ENCODE results near the gene KLF5.

Gene KLF5

GRCh38 chr13:73025217-73026012 is 33.4 kb upstream of the KLF5 start:
- Histone ChIP-seq H3K4me2 (ENCODE audit: low read length) (no peak overlapping the region), H4K8ac (ENCODE audit: low read depth, low read length) (no peak overlapping the region), H2BK12ac (ENCODE audit: low read length) (no peak overlapping the region), H3K79me1 (ENCODE audit: low read length) (no peaks in the 10 kb centered on the region), H3K4me3 (ENCODE audit: low read depth, low read length) (no peak overlapping the region), H2BK120ac (ENCODE audit: insufficient read depth, low read length, poor library complexity) (no peak overlapping the region), H2AK5ac (ENCODE audit: low read length) (no peak overlapping the region), H3K79me2 (ENCODE audit: control insufficient read depth, insufficient read depth, low read length, poor library complexity) (no peaks in the 10 kb centered on the region), H2AFZ (ENCODE audit: insufficient read depth, low read length, poor library complexity) (no peak overlapping the region), H3K9me3 (ENCODE audit: insufficient read depth, low read depth, low read length) (no peaks in the 10 kb centered on the region), H3K36me3 (ENCODE audit: control insufficient read depth in 1 of 2, insufficient read depth in 2 of 2, low read length in 2 of 2) (no peaks in the 10 kb centered on the region), H3K18ac (ENCODE audit: low read length) (no peak overlapping the region), H3K27ac (ENCODE audit: low read depth, low read length) (no peak overlapping the region), H3K27me3 (ENCODE audit: insufficient read depth, low read length) (no peaks in the 10 kb centered on the region), H3K14ac (ENCODE audit: low read length) (no peak overlapping the region), H3K4ac (ENCODE audit: low read depth, low read length) (no peak overlapping the region), H3K9ac (ENCODE audit: low read length) (no peak overlapping the region), H2BK5ac (ENCODE audit: low read depth, low read length, poor library complexity) (no peak overlapping the region), H4K91ac (ENCODE audit: low read depth, low read length) (no peak overlapping the region), H3K23ac (ENCODE audit: low read length) (no peak overlapping the region), H4K12ac (ENCODE audit: low read depth, low read length) (no peak overlapping the region), H3K4me1 (ENCODE audit: control insufficient read depth in 1 of 2, insufficient read depth in 2 of 2, low read length in 2 of 2) (peaks cover 0 to 2% of the 10 kb centered on the region in 2 experiments)
- WGBS (ENCODE audit: extremely low coverage, insufficient coverage, insufficient read length) = no CpG with 5 or more reads among the region's 5 CpGs
- peak; percentile 31 to 88 for DNase-seq

- H3K4me1 ChIP-seq (ENCODE audit: control insufficient read depth in 1 of 2, insufficient read depth in 2 of 2, low read length in 2 of 2) = peaks cover 8 to 10% of the 10 kb centered on the region in 2 experiments
- no peak overlapping the region for H3K4me2 ChIP-seq (ENCODE audit: low read length)
- no peak overlapping the region for H4K8ac ChIP-seq (ENCODE audit: low read depth, low read length)
- H3K14ac ChIP-seq (ENCODE audit: low read length) = no peak overlapping the region
- no peaks in the 10 kb centered on the region for H3K36me3 ChIP-seq (ENCODE audit: control insufficient read depth in 1 of 2, insufficient read depth in 2 of 2, low read length in 2 of 2)
- no peak overlapping the region for H2BK120ac ChIP-seq (ENCODE audit: insufficient read depth, low read length, poor library complexity)
- H3K79me1 ChIP-seq (ENCODE audit: low read length) = peaks cover 6% of the 10 kb centered on the region
- H3K9me3 ChIP-seq (ENCODE audit: insufficient read depth, low read depth, low read length) = no peaks in the 10 kb centered on the region
- no peak overlapping the region for H4K91ac ChIP-seq (ENCODE audit: low read depth, low read length)
- no peak overlapping the region for H2BK5ac ChIP-seq (ENCODE audit: low read depth, low read length, poor library complexity)
- no peak overlapping the region for H3K4ac ChIP-seq (ENCODE audit: low read depth, low read length)
- H4K12ac ChIP-seq (ENCODE audit: low read depth, low read length) = no peak overlapping the region
- H3K4me3 ChIP-seq (ENCODE audit: low read depth, low read length) = no peak overlapping the region
- no peak overlapping the region for H2AK5ac ChIP-seq (ENCODE audit: low read length)
- H3K79me2 ChIP-seq (ENCODE audit: control insufficient read depth, insufficient read depth, low read length, poor library complexity) = no peaks in the 10 kb centered on the region
- H3K23ac ChIP-seq (ENCODE audit: low read length) = no peak overlapping the region
- H3K27ac ChIP-seq (ENCODE audit: low read depth, low read length) = no peak overlapping the region
- H3K9ac ChIP-seq (ENCODE audit: low read length) = no peak overlapping the region
- peak; percentile 55 to 76 for DNase-seq
- no CpG with 5 or more reads among the region's 2 CpGs for WGBS (ENCODE audit: extremely low coverage, insufficient coverage, insufficient read length)
- no peak overlapping the region for H2AFZ ChIP-seq (ENCODE audit: insufficient read depth, low read length, poor library complexity)
- H3K27me3 ChIP-seq (ENCODE audit: insufficient read depth, low read length) = no peaks in the 10 kb centered on the region
- no peak overlapping the region for H3K18ac ChIP-seq (ENCODE audit: low read length)
- no peak overlapping the region for H2BK12ac ChIP-seq (ENCODE audit: low read length)
Measured at GRCh38 chr13:73034901-73035300, 23.9 kb upstream of the KLF5 start.

- no CpG with 5 or more reads among the region's 2 CpGs for WGBS (ENCODE audit: extremely low coverage, insufficient coverage, insufficient read length)
- H3K9ac ChIP-seq (ENCODE audit: low read length) = no peak overlapping the region
- H3K9me3 ChIP-seq (ENCODE audit: insufficient read depth, low read depth, low read length) = no peaks in the 10 kb centered on the region
- no peaks in the 10 kb centered on the region for H3K79me2 ChIP-seq (ENCODE audit: control insufficient read depth, insufficient read depth, low read length, poor library complexity)
- no peaks in the 10 kb centered on the region for H3K27me3 ChIP-seq (ENCODE audit: insufficient read depth, low read length)
- DNase-seq = peak; percentile 67 to 95
- no peak overlapping the region for H3K14ac ChIP-seq (ENCODE audit: low read length)
- no peak overlapping the region for H3K23ac ChIP-seq (ENCODE audit: low read length)
- peaks cover 8 to 10% of the 10 kb centered on the region in 2 experiments for H3K4me1 ChIP-seq (ENCODE audit: control insufficient read depth in 1 of 2, insufficient read depth in 2 of 2, low read length in 2 of 2)
- peak overlapping the region; percentile 6 for H3K27ac ChIP-seq (ENCODE audit: low read depth, low read length)
- no peak overlapping the region for H3K18ac ChIP-seq (ENCODE audit: low read length)
- no peak overlapping the region for H4K12ac ChIP-seq (ENCODE audit: low read depth, low read length)
- H4K91ac ChIP-seq (ENCODE audit: low read depth, low read length) = no peak overlapping the region
- no peak overlapping the region for H2AK5ac ChIP-seq (ENCODE audit: low read length)
- no peak overlapping the region for H2BK120ac ChIP-seq (ENCODE audit: insufficient read depth, low read length, poor library complexity)
- H4K8ac ChIP-seq (ENCODE audit: low read depth, low read length) = no peak overlapping the region
- no peak overlapping the region for H2BK5ac ChIP-seq (ENCODE audit: low read depth, low read length, poor library complexity)
- H3K4ac ChIP-seq (ENCODE audit: low read depth, low read length) = no peak overlapping the region
- peaks cover 6% of the 10 kb centered on the region for H3K79me1 ChIP-seq (ENCODE audit: low read length)
- no peak overlapping the region for H3K4me2 ChIP-seq (ENCODE audit: low read length)
- no peak overlapping the region for H2AFZ ChIP-seq (ENCODE audit: insufficient read depth, low read length, poor library complexity)
- H2BK12ac ChIP-seq (ENCODE audit: low read length) = no peak overlapping the region
- H3K4me3 ChIP-seq (ENCODE audit: low read depth, low read length) = no peak overlapping the region
- no peaks in the 10 kb centered on the region for H3K36me3 ChIP-seq (ENCODE audit: control insufficient read depth in 1 of 2, insufficient read depth in 2 of 2, low read length in 2 of 2)
Measured at GRCh38 chr13:73035660-73036059, 23.1 kb upstream of the KLF5 start.

- Histone ChIP-seq H3K27me3 (ENCODE audit: insufficient read depth, low read length) (no peaks in the 10 kb centered on the region), H4K91ac (ENCODE audit: low read depth, low read length) (peak overlapping the region; percentile 43), H3K14ac (ENCODE audit: low read length) (no peak overlapping the region), H3K9me3 (ENCODE audit: insufficient read depth, low read depth, low read length) (no peaks in the 10 kb centered on the region), H3K4me1 (ENCODE audit: control insufficient read depth in 1 of 2, insufficient read depth in 2 of 2, low read length in 2 of 2) (peaks cover 8 to 10% of the 10 kb centered on the region in 2 experiments), H3K36me3 (ENCODE audit: control insufficient read depth in 1 of 2, insufficient read depth in 2 of 2, low read length in 2 of 2) (no peaks in the 10 kb centered on the region), H3K18ac (ENCODE audit: low read length) (peak overlapping the region; percentile 33), H3K27ac (ENCODE audit: low read depth, low read length) (no peak overlapping the region), H3K4ac (ENCODE audit: low read depth, low read length) (no peak overlapping the region), H2BK12ac (ENCODE audit: low read length) (peak overlapping the region; percentile 61), H2BK120ac (ENCODE audit: insufficient read depth, low read length, poor library complexity) (no peak overlapping the region), H4K12ac (ENCODE audit: low read depth, low read length) (no peak overlapping the region), H3K4me3 (ENCODE audit: low read depth, low read length) (no peak overlapping the region), H3K23ac (ENCODE audit: low read length) (no peak overlapping the region), H2AK5ac (ENCODE audit: low read length) (no peak overlapping the region), H3K9ac (ENCODE audit: low read length) (no peak overlapping the region), H3K79me1 (ENCODE audit: low read length) (peaks cover 6% of the 10 kb centered on the region), H3K4me2 (ENCODE audit: low read length) (no peak overlapping the region), H3K79me2 (ENCODE audit: control insufficient read depth, insufficient read depth, low read length, poor library complexity) (no peaks in the 10 kb centered on the region), H2BK5ac (ENCODE audit: low read depth, low read length, poor library complexity) (peak overlapping the region; percentile 32), H4K8ac (ENCODE audit: low read depth, low read length) (no peak overlapping the region), H2AFZ (ENCODE audit: insufficient read depth, low read length, poor library complexity) (no peak overlapping the region)
- no CpG with 5 or more reads among the region's 4 CpGs for WGBS (ENCODE audit: extremely low coverage, insufficient coverage, insufficient read length)
- DNase-seq = no peak
Measured at GRCh38 chr13:73036566-73036965, 22.2 kb upstream of the KLF5 start.
